ENCODE measurements around the gene HYCC1.

DNA sequence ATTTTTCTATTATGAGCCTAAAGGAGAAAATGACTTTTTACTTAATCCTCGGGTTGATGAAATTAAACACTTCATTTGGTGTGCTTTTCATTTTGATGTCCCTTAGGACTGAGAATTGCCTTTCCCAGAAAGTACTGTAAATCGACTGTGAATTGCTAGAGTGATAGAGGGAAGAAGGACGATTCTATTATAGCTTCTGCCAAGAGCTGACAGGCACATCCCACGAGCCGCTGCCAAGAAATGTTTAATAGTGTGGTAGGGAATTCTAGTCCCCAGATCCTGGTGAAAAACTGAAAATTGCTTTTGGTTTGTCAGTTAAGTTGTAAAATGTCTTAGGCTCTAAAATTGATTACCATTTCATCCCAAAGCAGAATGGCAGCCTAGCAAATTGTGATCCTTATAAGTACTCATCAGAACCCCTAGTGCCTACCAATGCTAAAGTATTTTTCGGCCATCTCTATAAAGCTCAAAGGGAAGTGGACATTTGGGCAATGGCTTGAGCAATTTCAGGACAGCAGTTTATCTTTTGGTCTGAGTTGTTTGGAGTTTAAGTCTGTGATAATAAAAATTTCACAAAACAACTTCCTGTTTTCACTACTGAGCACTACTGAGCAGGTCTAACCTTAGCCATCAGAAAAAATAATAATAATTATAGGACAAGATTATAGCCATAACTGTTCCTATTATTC, 44.6 kb upstream of the HYCC1 start:
- TF ChIP-seq, protein P1, sequence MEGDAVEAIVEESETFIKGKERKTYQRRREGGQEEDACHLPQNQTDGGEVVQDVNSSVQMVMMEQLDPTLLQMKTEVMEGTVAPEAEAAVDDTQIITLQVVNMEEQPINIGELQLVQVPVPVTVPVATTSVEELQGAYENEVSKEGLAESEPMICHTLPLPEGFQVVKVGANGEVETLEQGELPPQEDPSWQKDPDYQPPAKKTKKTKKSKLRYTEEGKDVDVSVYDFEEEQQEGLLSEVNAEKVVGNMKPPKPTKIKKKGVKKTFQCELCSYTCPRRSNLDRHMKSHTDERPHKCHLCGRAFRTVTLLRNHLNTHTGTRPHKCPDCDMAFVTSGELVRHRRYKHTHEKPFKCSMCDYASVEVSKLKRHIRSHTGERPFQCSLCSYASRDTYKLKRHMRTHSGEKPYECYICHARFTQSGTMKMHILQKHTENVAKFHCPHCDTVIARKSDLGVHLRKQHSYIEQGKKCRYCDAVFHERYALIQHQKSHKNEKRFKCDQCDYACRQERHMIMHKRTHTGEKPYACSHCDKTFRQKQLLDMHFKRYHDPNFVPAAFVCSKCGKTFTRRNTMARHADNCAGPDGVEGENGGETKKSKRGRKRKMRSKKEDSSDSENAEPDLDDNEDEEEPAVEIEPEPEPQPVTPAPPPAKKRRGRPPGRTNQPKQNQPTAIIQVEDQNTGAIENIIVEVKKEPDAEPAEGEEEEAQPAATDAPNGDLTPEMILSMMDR (conservative IDR thresholded peaks at IDR 0.05 in 1 of 2, IDR thresholded peaks at IDR 0.05 in 1 of 2; ENCODE audit: extremely low read depth in 1 of 2, insufficient read depth in 1 of 2, low read depth in 1 of 2, low read length in 2 of 2), result no peak
- TF ChIP-seq EZH2 (IDR thresholded peaks at IDR 0.05; ENCODE audit: borderline replicate concordance, low read length), result no peak
